Measurements from ENCODE around the gene ECHS1.

- TF ChIP-seq CTCF (IDR thresholded peaks at IDR 0.05; ENCODE audit: low read depth, low read length) (no peak), MAX (IDR thresholded peaks at IDR 0.05; ENCODE audit: low read depth, low read length) (no peak)
Measured at GRCh38 chr10:133349160-133349568, 24.0 kb downstream of the ECHS1 start.
